Mucosa of descending colon (tissue), 3 donors: ENCODE data around the gene GZMA. TPM values are rescaled to one million over a fixed set of nuclear protein-coding genes. Genes with fewer than 3 reads are reported as not detected.

ENCODE experiments used
- ATAC-seq: fragments of 200-7000 bp; cut with Tn5 transposase; one replicate; pipeline ENCODE4 v1.9.1; 2020; ENCODE audit warnings: mild to moderate bottlenecking, moderate library complexity
- DNase-seq, 3 donors: peaks; one replicate each; pipeline ENCODE4 v3.0.0-alpha.2; 2020
- H3K36me3 ChIP-seq: fragments of 200-600 bp; one replicate; pipeline ENCODE4 v1.8.0; 2021; ENCODE audit warnings: low read depth, mild to moderate bottlenecking
- H3K4me1 ChIP-seq: fragments of 200-600 bp; one replicate; pipeline ENCODE4 v1.8.0; 2021; ENCODE audit warnings: low read depth, mild to moderate bottlenecking
- H3K4me3 ChIP-seq: fragments of 200-600 bp; one replicate; pipeline ENCODE4 v1.8.0; 2021; ENCODE audit warnings: mild to moderate bottlenecking
- H3K9me3 ChIP-seq: fragments of 200-600 bp; one replicate; pipeline ENCODE4 v1.8.0; 2021; ENCODE audit warnings: mild to moderate bottlenecking
- CTCF ChIP-seq: fragments of 200-600 bp; IDR thresholded peaks from one replicate; pipeline ENCODE4 v1.8.0; 2022; ENCODE audit warnings: antibody characterized with exemption, mild to moderate bottlenecking
- intact Hi-C, 2 donors: fragments of 100-400 bp; cut with DNase I in 1 of 2; cut with micrococcal nuclease in 1 of 2; formaldehyde crosslinking; loops; one replicate each; pipeline versions ENCODE4 v1.11.0 to v1.11.1; 2022; cut with DNase I, micrococcal nuclease
- total RNA-seq, 3 donors: library from RNA; stranded (reverse); fragmentation: NEBNext Ultra II Directional in 2 of 3; extraction: Animal tissue kit (Norgen Biotek cat#: 25700) in 2 of 3; gene quantifications; one replicate each; pipeline versions ENCODE4 v1.2.1 to v1.2.4, GENCODE V29; 2021 to 2023
- donor health status: DM: no; HTN: no; CAD: no; lungs with moderate emphysema.
- donor health status: DM: no; HTN: no; CAD: no.
- donor health status: DM: no; HTN: yes; CAD: no.

Gene GZMA
- total RNA-seq, 3 donors from 2014 or later = 9.0 to 17.2 (median 9.3) TPM

- intact Hi-C loops = no loop called here
- H3K4me3 ChIP-seq = no peak overlapping the region
- ATAC-seq = no peak
- TF ChIP-seq CTCF = no peak
- H3K9me3 ChIP-seq = no peaks in the 10 kb centered on the region
- H3K36me3 ChIP-seq = no peaks in the 10 kb centered on the region
- no peaks in the 10 kb centered on the region for H3K4me1 ChIP-seq
- no peak for DNase-seq
These were observed 37.9 kb upstream of the GZMA start for GRCh38 chr5:55064523-55064922.

- intact Hi-C loops = no loop called here
- TF ChIP-seq CTCF = no peak
- Histone ChIP-seq H3K36me3 (no peaks in the 10 kb centered on the region), H3K4me1 (no peaks in the 10 kb centered on the region), H3K9me3 (no peaks in the 10 kb centered on the region), H3K4me3 (no peak overlapping the region)
- no peak for ATAC-seq
- DNase-seq = no peak
These were observed 36.2 kb upstream of the GZMA start for GRCh38 chr5:55066277-55066676.

GRCh38 chr5:55070968-55071367 lies 31.5 kb upstream of the GZMA start:
- H3K4me3 ChIP-seq = no peak overlapping the region
- no peaks in the 10 kb centered on the region for H3K9me3 ChIP-seq
- H3K36me3 ChIP-seq = no peaks in the 10 kb centered on the region
- H3K4me1 ChIP-seq = no peaks in the 10 kb centered on the region
- intact Hi-C loops = no loop called here
- ATAC-seq (no peak), DNase-seq (no peak)
- no peak for TF ChIP-seq CTCF

GRCh38 chr5:55071413-55071812 lies 31.0 kb upstream of the GZMA start:
- H3K4me3 ChIP-seq = no peak overlapping the region
- no peak for TF ChIP-seq CTCF
- no peak for DNase-seq
- ATAC-seq = no peak
- no peaks in the 10 kb centered on the region for H3K4me1 ChIP-seq
- intact Hi-C loops = no loop called here
- H3K36me3 ChIP-seq = no peaks in the 10 kb centered on the region
- H3K9me3 ChIP-seq = no peaks in the 10 kb centered on the region

- no peaks in the 10 kb centered on the region for H3K36me3 ChIP-seq
- intact Hi-C loops = no loop called here
- H3K9me3 ChIP-seq = no peaks in the 10 kb centered on the region
- no peak for DNase-seq
- H3K4me1 ChIP-seq = no peaks in the 10 kb centered on the region
- no peak overlapping the region for H3K4me3 ChIP-seq
- ATAC-seq = peak; percentile 31
- no peak for TF ChIP-seq CTCF
These were observed 29.8 kb upstream of the GZMA start for GRCh38 chr5:55072666-55073065.

- H3K9me3 ChIP-seq = no peaks in the 10 kb centered on the region
- no peaks in the 10 kb centered on the region for H3K4me1 ChIP-seq
- ATAC-seq = no peak
- TF ChIP-seq CTCF = no peak
- no peak for DNase-seq
- H3K36me3 ChIP-seq = no peaks in the 10 kb centered on the region
- intact Hi-C loops = no loop called here
- H3K4me3 ChIP-seq = no peak overlapping the region
These were observed 29.2 kb upstream of the GZMA start for GRCh38 chr5:55073211-55073610.
